K562 (cell line): ENCODE measurements around the gene FAM124B.

Experiments
- CEBPB ChIP-seq: fragments of 450-650 bp; IDR thresholded peaks from 2 replicates; pipeline ENCODE4 v1.6.1; 2016; ENCODE audit warnings: missing genetic modification characterization, missing compliant biosample characterization
- HNRNPK ChIP-seq: fragments of 200-400 bp; formaldehyde crosslinking; IDR thresholded peaks from one replicate; pipeline ENCODE4 v1.6.1; 2018; ENCODE audit warnings: mild to moderate bottlenecking, low read depth, low read length; ENCODE audit not compliant: poor library complexity, severe bottlenecking
- MYNN ChIP-seq, 2 experiments: sonication (generic); formaldehyde crosslinking in 1 of 2; IDR thresholded peaks; 2 replicates each; pipeline versions ENCODE4 v1.5.0 to v1.6.1; 2016 to 2020; ENCODE audit warnings: antibody characterized with exemption in 1 of 2, missing genetic modification reagents in 1 of 2
- POLR2AphosphoS5 ChIP-seq: IDR thresholded peaks from 2 replicates; pipeline ENCODE4 v1.6.1; 2011; ENCODE audit warnings: mild to moderate bottlenecking, low read depth, low read length, moderate library complexity; ENCODE audit not compliant: control insufficient read depth, insufficient read depth
- SIN3B ChIP-seq: fragments of 450-650 bp; IDR thresholded peaks from 2 replicates; pipeline ENCODE4 v1.6.1; 2017; ENCODE audit warnings: low read depth, mild to moderate bottlenecking, moderate library complexity
- ZZZ3 ChIP-seq: fragments of 450-650 bp; IDR thresholded peaks from 2 replicates; pipeline ENCODE4 v1.6.1; 2016; ENCODE audit warnings: antibody characterized with exemption, mild to moderate bottlenecking, moderate library complexity
- TF ChIP-seq, protein P1 (sequence below): sonication (generic); formaldehyde crosslinking; IDR thresholded peaks from 2 replicates; pipeline ENCODE4 v1.9.0; 2022; ENCODE audit warnings: mild to moderate bottlenecking, missing genetic modification reagents

- TF ChIP-seq POLR2AphosphoS5 (no peak), HNRNPK (no peak), CEBPB (tag) (no peak), SIN3B (no peak), ZZZ3 (no peak), MYNN (IDR thresholded peaks at IDR 0.05) (no peak), MYNN (CRISPR knock-in tag; IDR thresholded peaks at IDR 0.05) (no peak)
- TF ChIP-seq, protein P1, sequence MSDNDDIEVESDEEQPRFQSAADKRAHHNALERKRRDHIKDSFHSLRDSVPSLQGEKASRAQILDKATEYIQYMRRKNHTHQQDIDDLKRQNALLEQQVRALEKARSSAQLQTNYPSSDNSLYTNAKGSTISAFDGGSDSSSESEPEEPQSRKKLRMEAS (CRISPR knock-in tag) = no peak
Observed at GRCh38 chr2:224377751-224378700, 23.9 kb downstream of the FAM124B start.
